SU-DHL-6 (cell line): ENCODE data around the gene PIGL.

Experiments used
- H2AFZ ChIP-seq: fragments of 200-600 bp; sonication (generic); 2 replicates; pipeline ENCODE4 v1.6.1; 2014; ENCODE audit warnings: low read depth, mild to moderate bottlenecking, moderate library complexity, mixed read lengths, antibody characterized with exemption, low read length; ENCODE audit not compliant: severe bottlenecking
- H3F3A ChIP-seq: fragments of 200-600 bp; shearing (Covaris generic); 2 replicates; pipeline ENCODE4 v1.6.0; 2016; ENCODE audit warnings: antibody characterized with exemption, mild to moderate bottlenecking; ENCODE audit not compliant: insufficient read depth
- H3K27ac ChIP-seq: fragments of 200-600 bp; sonication (generic); 2 replicates; pipeline ENCODE4 v1.5.1; 2016; ENCODE audit warnings: low read depth, mild to moderate bottlenecking, low read length, moderate library complexity, mixed read lengths
- H3K27me3 ChIP-seq: fragments of 200-600 bp; sonication (generic), shearing (Covaris generic); 2 replicates; pipeline ENCODE4 v1.6.0; 2014; ENCODE audit warnings: mild to moderate bottlenecking, low read length
- H3K36me3 ChIP-seq: fragments of 200-600 bp; sonication (generic); 2 replicates; pipeline ENCODE4 v1.6.1; 2014; ENCODE audit warnings: mild to moderate bottlenecking, low read length, mixed read lengths
- H3K4me2 ChIP-seq: fragments of 300-600, 200-600 bp; shearing (Covaris generic), sonication (generic); 2 replicates; pipeline ENCODE4 v1.6.0; 2014; ENCODE audit warnings: low read length, low read depth, mild to moderate bottlenecking; ENCODE audit not compliant: poor library complexity, severe bottlenecking
- H3K4me3 ChIP-seq: fragments of 200-600 bp; sonication (generic); 2 replicates; pipeline ENCODE4 v1.5.1; 2014; ENCODE audit warnings: antibody characterized with exemption, low read length, mild to moderate bottlenecking, mixed read lengths; ENCODE audit not compliant: insufficient read depth, poor library complexity, severe bottlenecking
- H3K79me2 ChIP-seq: fragments of 200-600 bp; sonication (generic); 2 replicates; pipeline ENCODE4 v1.6.1; 2014; ENCODE audit warnings: mild to moderate bottlenecking, low read length, moderate library complexity; ENCODE audit not compliant: insufficient read depth
- H3K9ac ChIP-seq: fragments of 200-600 bp; sonication (generic); 2 replicates; pipeline ENCODE4 v1.7.0; 2014; ENCODE audit warnings: mild to moderate bottlenecking, low read length
- H3K9me2 ChIP-seq: fragments of 200-600 bp; sonication (generic); replicated peaks from 2 replicates; pipeline ENCODE4 v1.6.1; 2014; ENCODE audit warnings: low read length; ENCODE audit not compliant: insufficient read depth
- H3K9me3 ChIP-seq: fragments of 200-600 bp; sonication (generic); 2 replicates; pipeline ENCODE4 v1.6.1; 2014; ENCODE audit warnings: low read length, mixed read lengths; ENCODE audit not compliant: insufficient read depth
- H4K20me1 ChIP-seq: fragments of 200-600 bp; sonication (generic); 2 replicates; pipeline ENCODE4 v1.6.1; 2014; ENCODE audit warnings: low read depth, mild to moderate bottlenecking, antibody characterized with exemption, low read length, moderate library complexity, mixed read lengths
- CTCF ChIP-seq: fragments of 200-600 bp; sonication (generic); IDR thresholded peaks from one replicate; pipeline ENCODE4 v1.5.1; 2017; ENCODE audit warnings: antibody characterized with exemption, mild to moderate bottlenecking, low read length, moderate library complexity; ENCODE audit not compliant: insufficient read depth, poor library complexity, severe bottlenecking
- EZH2phosphoT487 ChIP-seq: fragments of 200-600 bp; sonication (generic), shearing (Covaris generic); conservative IDR thresholded peaks from 2 replicates; pipeline ENCODE4 v1.6.1; 2018; ENCODE audit warnings: mild to moderate bottlenecking, antibody characterized with exemption, low read length, moderate library complexity, mixed read lengths

The PIGL gene

DNA sequence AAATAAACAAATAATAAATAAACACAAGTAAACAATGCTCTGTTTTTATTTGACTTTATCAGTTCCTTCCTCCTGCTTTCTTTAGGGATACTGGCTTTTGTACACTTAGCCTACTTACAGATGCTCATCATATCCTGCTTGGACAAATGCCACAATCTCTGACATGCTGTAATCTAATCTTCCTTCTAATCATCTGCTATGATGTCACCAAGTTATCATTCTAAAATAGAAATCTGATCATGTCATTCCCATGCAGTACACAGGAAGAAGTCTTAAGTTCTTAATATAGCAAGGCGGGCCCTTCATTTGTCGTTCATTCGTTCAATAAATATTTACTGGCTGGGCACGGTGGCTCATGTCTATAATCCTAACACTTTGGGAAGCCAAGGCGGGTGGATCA, 154.7 kb downstream of the PIGL start:
- Histone ChIP-seq H3K36me3 (no peaks in the 10 kb centered on the region), H3K27ac (no peak overlapping the region), H3F3A (no peaks in the 10 kb centered on the region), H3K4me2 (no peak overlapping the region), H2AFZ (no peak overlapping the region), H3K4me3 (no peak overlapping the region), H3K79me2 (no peaks in the 10 kb centered on the region), H3K9me2 (no peaks in the 10 kb centered on the region), H3K9ac (no peak overlapping the region), H4K20me1 (no peaks in the 10 kb centered on the region), H3K9me3 (no peaks in the 10 kb centered on the region), H3K27me3 (no peaks in the 10 kb centered on the region)
- TF ChIP-seq EZH2phosphoT487 (no peak), CTCF (no peak)

DNA sequence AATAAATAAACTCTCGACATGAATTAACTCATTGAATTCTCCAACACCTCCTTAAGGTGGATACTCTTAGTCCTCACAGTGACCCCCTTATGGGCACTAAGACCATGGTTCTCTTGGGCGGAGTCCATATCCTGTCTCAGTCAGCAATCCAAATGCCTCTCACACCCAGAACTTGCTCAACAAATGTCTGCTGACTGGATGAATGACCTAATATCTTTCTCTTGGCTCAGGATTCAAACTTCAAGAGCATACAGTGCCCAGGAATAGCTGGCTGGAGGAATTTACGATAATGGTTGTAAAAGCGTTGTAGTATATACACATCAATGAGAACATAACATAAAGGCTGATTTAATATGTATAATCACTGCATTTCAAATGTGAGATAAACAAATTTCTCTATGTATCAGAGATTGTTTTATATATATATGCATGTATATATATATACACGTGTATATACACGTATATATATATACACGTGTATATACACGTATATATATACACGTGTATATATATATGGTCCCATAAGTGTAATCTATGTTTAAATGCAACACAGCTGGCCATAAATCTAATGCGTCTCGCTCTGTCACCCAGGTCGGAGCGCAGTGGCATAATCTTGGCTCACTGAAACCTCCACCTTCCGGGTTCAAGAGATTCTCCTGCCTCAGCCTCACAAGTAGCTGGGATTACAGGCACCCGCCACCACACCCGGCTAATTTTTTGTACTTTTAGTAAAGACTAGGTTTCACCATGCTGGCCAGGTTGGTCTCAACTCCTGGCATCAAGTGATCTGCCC, 157.3 kb downstream of the PIGL start:
- Histone ChIP-seq H3K27me3 (no peaks in the 10 kb centered on the region), H3F3A (0 out of 2 replicates have a peak, but pooled peaks cover 4% of the 10 kb centered on the region), H3K36me3 (no peaks in the 10 kb centered on the region), H3K9me3 (no peaks in the 10 kb centered on the region), H3K9me2 (no peaks in the 10 kb centered on the region), H3K4me2 (no peak overlapping the region), H3K79me2 (no peaks in the 10 kb centered on the region), H3K27ac (no peak overlapping the region), H2AFZ (no peak overlapping the region), H3K9ac (no peak overlapping the region), H4K20me1 (no peaks in the 10 kb centered on the region), H3K4me3 (no peak overlapping the region)
- TF ChIP-seq CTCF, result no peak
- TF ChIP-seq EZH2phosphoT487, result no peak
